B cell (primary cell): ENCODE measurements around the gene SNAPC5.

Experiments used
- EZH2 ChIP-seq: IDR thresholded peaks from 2 replicates; pipeline ENCODE4 v1.6.1; 2012; ENCODE audit warnings: borderline replicate concordance, low read depth, mild to moderate bottlenecking, moderate library complexity, low read length; ENCODE audit not compliant: insufficient read depth, poor library complexity, severe bottlenecking
- TF ChIP-seq, protein P1 (sequence below): fragments of 200-600 bp; IDR thresholded peaks from one replicate; pipeline ENCODE4 v1.8.0; 2022; ENCODE audit warnings: antibody characterized with exemption, mild to moderate bottlenecking

DNA sequence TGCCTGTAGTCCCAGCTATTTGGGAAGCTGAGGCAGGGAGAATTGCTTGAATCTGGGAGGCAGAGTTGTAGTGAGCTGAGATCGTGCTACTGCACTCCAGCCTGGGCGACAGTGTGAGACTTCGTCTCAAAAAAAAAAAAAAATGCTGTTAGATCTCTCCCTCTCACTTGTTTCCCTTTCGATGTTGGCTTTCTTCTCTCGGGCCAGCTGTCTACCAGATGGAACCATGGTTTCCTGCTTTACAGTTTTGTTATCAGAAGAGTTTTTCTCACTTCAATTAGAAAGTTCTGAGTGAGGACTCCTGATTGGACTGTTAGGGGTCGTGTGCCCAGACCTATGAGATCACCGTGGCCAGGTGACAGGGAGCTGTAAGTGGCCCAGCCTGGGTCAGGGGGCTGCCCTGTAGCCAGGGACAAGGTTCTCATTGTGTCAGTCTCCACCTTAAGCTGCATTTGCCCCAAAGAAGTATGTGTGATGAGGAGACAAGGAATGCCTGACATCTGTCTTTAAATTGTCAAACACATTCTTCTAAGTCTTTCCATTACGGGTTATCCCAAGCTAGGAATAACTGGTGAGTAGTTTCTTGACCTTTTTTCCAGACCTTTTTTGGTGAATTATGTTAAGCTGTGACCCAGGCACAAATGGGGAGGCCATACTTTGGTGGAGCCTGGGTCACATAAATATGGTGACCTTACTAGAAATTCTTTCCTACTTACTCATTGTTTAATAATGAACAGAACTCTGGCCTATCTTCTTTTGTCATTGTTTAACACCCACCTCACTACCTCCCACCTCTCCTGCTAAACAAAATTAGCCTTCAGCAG lies 25.2 kb downstream of the SNAPC5 start:
- TF ChIP-seq, protein P1, sequence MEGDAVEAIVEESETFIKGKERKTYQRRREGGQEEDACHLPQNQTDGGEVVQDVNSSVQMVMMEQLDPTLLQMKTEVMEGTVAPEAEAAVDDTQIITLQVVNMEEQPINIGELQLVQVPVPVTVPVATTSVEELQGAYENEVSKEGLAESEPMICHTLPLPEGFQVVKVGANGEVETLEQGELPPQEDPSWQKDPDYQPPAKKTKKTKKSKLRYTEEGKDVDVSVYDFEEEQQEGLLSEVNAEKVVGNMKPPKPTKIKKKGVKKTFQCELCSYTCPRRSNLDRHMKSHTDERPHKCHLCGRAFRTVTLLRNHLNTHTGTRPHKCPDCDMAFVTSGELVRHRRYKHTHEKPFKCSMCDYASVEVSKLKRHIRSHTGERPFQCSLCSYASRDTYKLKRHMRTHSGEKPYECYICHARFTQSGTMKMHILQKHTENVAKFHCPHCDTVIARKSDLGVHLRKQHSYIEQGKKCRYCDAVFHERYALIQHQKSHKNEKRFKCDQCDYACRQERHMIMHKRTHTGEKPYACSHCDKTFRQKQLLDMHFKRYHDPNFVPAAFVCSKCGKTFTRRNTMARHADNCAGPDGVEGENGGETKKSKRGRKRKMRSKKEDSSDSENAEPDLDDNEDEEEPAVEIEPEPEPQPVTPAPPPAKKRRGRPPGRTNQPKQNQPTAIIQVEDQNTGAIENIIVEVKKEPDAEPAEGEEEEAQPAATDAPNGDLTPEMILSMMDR: no peak
- TF ChIP-seq EZH2: no peak
